Mucosa of descending colon (tissue), 3 donors: ENCODE measurements around the gene CDK5RAP3. TPM values are rescaled to one million over a fixed set of nuclear protein-coding genes. Genes with fewer than 3 reads are reported as not detected.
A peak's percentile ranks its signal among the peaks of the same experiment; 100 is the strongest.

Source experiments
- ATAC-seq: fragments of 200-7000 bp; cut with Tn5 transposase; one replicate; pipeline ENCODE4 v1.9.1; 2020; ENCODE audit warnings: mild to moderate bottlenecking, moderate library complexity
- DNase-seq, 3 donors: peaks; one replicate each; pipeline ENCODE4 v3.0.0-alpha.2; 2020
- H3K36me3 ChIP-seq: fragments of 200-600 bp; one replicate; pipeline ENCODE4 v1.8.0; 2021; ENCODE audit warnings: low read depth, mild to moderate bottlenecking
- H3K4me1 ChIP-seq: fragments of 200-600 bp; one replicate; pipeline ENCODE4 v1.8.0; 2021; ENCODE audit warnings: low read depth, mild to moderate bottlenecking
- H3K4me3 ChIP-seq: fragments of 200-600 bp; one replicate; pipeline ENCODE4 v1.8.0; 2021; ENCODE audit warnings: mild to moderate bottlenecking
- H3K9me3 ChIP-seq: fragments of 200-600 bp; one replicate; pipeline ENCODE4 v1.8.0; 2021; ENCODE audit warnings: mild to moderate bottlenecking
- CTCF ChIP-seq: fragments of 200-600 bp; IDR thresholded peaks from one replicate; pipeline ENCODE4 v1.8.0; 2022; ENCODE audit warnings: antibody characterized with exemption, mild to moderate bottlenecking
- intact Hi-C, 2 donors: fragments of 100-400 bp; cut with DNase I in 1 of 2; cut with micrococcal nuclease in 1 of 2; formaldehyde crosslinking; loops; one replicate each; pipeline versions ENCODE4 v1.11.0 to v1.11.1; 2022; cut with DNase I, micrococcal nuclease
- total RNA-seq, 3 donors: library from RNA; stranded (reverse); fragmentation: NEBNext Ultra II Directional in 2 of 3; extraction: Animal tissue kit (Norgen Biotek cat#: 25700) in 2 of 3; gene quantifications; one replicate each; pipeline versions ENCODE4 v1.2.1 to v1.2.4, GENCODE V29; 2021 to 2023
- donor health status: DM: no; HTN: no; CAD: no; lungs with moderate emphysema.
- donor health status: DM: no; HTN: no; CAD: no.
- donor health status: DM: no; HTN: yes; CAD: no.

The CDK5RAP3 gene
- total RNA-seq, 3 donors from 2014 or later, result 136 to 215 (median 163) TPM

- DNase-seq (peak; percentile 93 to 97 (median 97)), ATAC-seq (peak; percentile 94)
- Histone ChIP-seq H3K4me3 (peak within 1 kb of the TSS; percentile 53), H3K4me1 (peaks cover 26% of the 10 kb centered on the region), H3K36me3 (no peaks in the 10 kb centered on the region), H3K9me3 (no peaks in the 10 kb centered on the region)
- intact Hi-C loops, result no loop called here
- no peak for TF ChIP-seq CTCF
Observed at GRCh38 chr17:47941246-47942095, 29.4 kb upstream of the CDK5RAP3 start, which contains the start of gene PNPO. TSS of gene PNPO (plus strand) at chr17:47941571. CDS start at chr17:47941676, 105 bp downstream.

- Histone ChIP-seq H3K4me3 (no peak overlapping the region), H3K9me3 (no peaks in the 10 kb centered on the region), H3K4me1 (peaks cover 30% of the 10 kb centered on the region), H3K36me3 (no peaks in the 10 kb centered on the region)
- no peak for ATAC-seq
- no peak for TF ChIP-seq CTCF
- intact Hi-C loops, result no loop called here
- DNase-seq, result no peak
Observed at GRCh38 chr17:47942096-47942510, 28.8 kb upstream of the CDK5RAP3 start.

GRCh38 chr17:47942568-47942967, 28.3 kb upstream of the CDK5RAP3 start:
- H3K36me3 ChIP-seq, result no peaks in the 10 kb centered on the region
- DNase-seq, result no peak
- intact Hi-C loops, result no loop called here
- no peak overlapping the region for H3K4me3 ChIP-seq
- TF ChIP-seq CTCF, result no peak
- no peaks in the 10 kb centered on the region for H3K9me3 ChIP-seq
- peaks cover 33% of the 10 kb centered on the region for H3K4me1 ChIP-seq
- ATAC-seq, result no peak

GRCh38 chr17:47945080-47945479, 25.8 kb upstream of the CDK5RAP3 start:
- intact Hi-C loops, result no loop called here
- TF ChIP-seq CTCF, result no peak
- Histone ChIP-seq H3K36me3 (no peaks in the 10 kb centered on the region), H3K9me3 (no peaks in the 10 kb centered on the region), H3K4me1 (peaks cover 49% of the 10 kb centered on the region), H3K4me3 (no peak overlapping the region)
- DNase-seq (peak in 1 of 3 donors; percentile 42), ATAC-seq (no peak)

- Histone ChIP-seq H3K36me3 (no peaks in the 10 kb centered on the region), H3K4me3 (no peak overlapping the region), H3K4me1 (peaks cover 54% of the 10 kb centered on the region), H3K9me3 (no peaks in the 10 kb centered on the region)
- ATAC-seq, result no peak
- intact Hi-C loops, result no loop called here
- peak in 1 of 3 donors; percentile 42 for DNase-seq
- TF ChIP-seq CTCF, result no peak
Observed at GRCh38 chr17:47945529-47946508, 25.1 kb upstream of the CDK5RAP3 start.
